GM20000 (cell line): Measurements from ENCODE around the gene GRID1.

ENCODE experiments used
- DNase-seq: peaks from one replicate; pipeline ENCODE4 v3.0.0; 2012; ENCODE audit warnings: low spot score
- CTCF ChIP-seq: IDR thresholded peaks from 2 replicates; pipeline ENCODE4 v1.5.1; 2012; ENCODE audit warnings: mild to moderate bottlenecking, control low read depth; ENCODE audit errors: extremely low read depth, missing control alignments

The GRID1 gene

GRCh38 chr10:86252079-86252478, 114.5 kb downstream of the GRID1 start:
- TF ChIP-seq CTCF = no peak
- DNase-seq = no peak

- no peak for TF ChIP-seq CTCF
- DNase-seq = no peak
These were observed 115.2 kb downstream of the GRID1 start for GRCh38 chr10:86251426-86251825.

- DNase-seq = no peak
- no peak for TF ChIP-seq CTCF
These were observed 116.2 kb downstream of the GRID1 start for GRCh38 chr10:86250399-86250798.

GRCh38 chr10:86249794-86250193, 116.8 kb downstream of the GRID1 start:
- DNase-seq = no peak
- TF ChIP-seq CTCF = no peak

GRCh38 chr10:86248062-86248461, 118.5 kb downstream of the GRID1 start:
- DNase-seq = no peak
- TF ChIP-seq CTCF = no peak

- TF ChIP-seq CTCF = no peak
- DNase-seq = no peak
These were observed 119.0 kb downstream of the GRID1 start for GRCh38 chr10:86247588-86247987.

GRCh38 chr10:86247073-86247472, 119.5 kb downstream of the GRID1 start:
- TF ChIP-seq CTCF = no peak

More at GRCh38 chr10:86247073-86247472, 119.5 kb downstream of the GRID1 start:
- DNase-seq = no peak
